Neuronal stem cell (in vitro differentiated cells): Measurements from ENCODE around the gene HAUS2.

Experiments used
- DNase-seq: peaks from one replicate; pipeline ENCODE4 v3.0.0-alpha.2; 2013; ENCODE audit warnings: low spot score
- H2AFZ ChIP-seq: one replicate; pipeline ENCODE4 v1.6.1; 2013; ENCODE audit warnings: mild to moderate bottlenecking, low read length, inconsistent platforms
- H2AK5ac ChIP-seq: 2 replicates; pipeline ENCODE4 v1.6.1; 2013; ENCODE audit warnings: low read depth, mild to moderate bottlenecking, inconsistent platforms, low read length, moderate library complexity, mixed read lengths
- H2BK120ac ChIP-seq: 2 replicates; pipeline ENCODE4 v1.6.1; 2013; ENCODE audit warnings: low read depth, mild to moderate bottlenecking, inconsistent platforms, low read length, moderate library complexity, mixed read lengths
- H2BK12ac ChIP-seq: one replicate; pipeline ENCODE4 v1.6.1; 2013; ENCODE audit warnings: low read length, inconsistent platforms
- H2BK15ac ChIP-seq: 2 replicates; pipeline ENCODE4 v1.6.1; 2013; ENCODE audit warnings: mild to moderate bottlenecking, low read length, inconsistent platforms, mixed read lengths
- H2BK5ac ChIP-seq: one replicate; pipeline ENCODE4 v1.6.1; 2013; ENCODE audit warnings: inconsistent platforms, mild to moderate bottlenecking, low read length, moderate library complexity
- H3K14ac ChIP-seq: one replicate; pipeline ENCODE4 v1.6.1; 2013; ENCODE audit warnings: low read length, inconsistent platforms
- H3K18ac ChIP-seq: 2 replicates; pipeline ENCODE4 v1.6.1; 2013; ENCODE audit warnings: low read length, inconsistent platforms
- H3K23ac ChIP-seq: 2 replicates; pipeline ENCODE4 v1.6.1; 2013; ENCODE audit warnings: low read depth, mild to moderate bottlenecking, mixed read lengths, low read length, inconsistent platforms; ENCODE audit not compliant: poor library complexity
- H3K27ac ChIP-seq: replicated peaks from 3 replicates; pipeline ENCODE4 v1.5.1; 2013; ENCODE audit warnings: low read length, inconsistent platforms
- H3K27me3 ChIP-seq, 3 experiments: 2 replicates each; pipeline ENCODE4 v1.6.1; 2013; ENCODE audit warnings: low read length in 3 of 3, mild to moderate bottlenecking in 2 of 3, inconsistent platforms in 1 of 3, low read depth in 1 of 3, mixed read lengths in 1 of 3, moderate library complexity in 1 of 3; ENCODE audit not compliant: control insufficient read depth in 3 of 3, insufficient read depth in 3 of 3
- H3K36me3 ChIP-seq, 2 donors: replicated peaks in 1 of 2; 2 replicates each; pipeline ENCODE4 v1.6.1; 2013; ENCODE audit warnings: low read length in 2 of 2; ENCODE audit not compliant: control insufficient read depth in 2 of 2, insufficient read depth in 2 of 2
- H3K4ac ChIP-seq: 2 replicates; pipeline ENCODE4 v1.6.1; 2013; ENCODE audit warnings: inconsistent platforms, mild to moderate bottlenecking, low read length, moderate library complexity
- H3K4me1 ChIP-seq, 2 donors: 1 replicate in 1 of 2; 2 replicates in 1 of 2; pipeline ENCODE4 v1.6.1; 2013; ENCODE audit warnings: low read length in 2 of 2, low read depth in 1 of 2; ENCODE audit not compliant: control insufficient read depth in 2 of 2, insufficient read depth in 1 of 2
- H3K4me2 ChIP-seq: one replicate; pipeline ENCODE4 v1.6.1; 2013; ENCODE audit warnings: mild to moderate bottlenecking, low read length, inconsistent platforms; ENCODE audit not compliant: insufficient read depth, poor library complexity, severe bottlenecking
- H3K4me3 ChIP-seq, 2 donors: 2 replicates each; pipeline ENCODE4 v1.5.1; 2013; ENCODE audit warnings: low read length in 2 of 2, mild to moderate bottlenecking in 2 of 2, inconsistent platforms in 1 of 2, moderate library complexity in 1 of 2
- H3K79me1 ChIP-seq: one replicate; pipeline ENCODE4 v1.6.1; 2013; ENCODE audit warnings: low read depth, mild to moderate bottlenecking, inconsistent platforms, low read length, moderate library complexity
- H3K9ac ChIP-seq: one replicate; pipeline ENCODE4 v1.6.1; 2013; ENCODE audit warnings: mild to moderate bottlenecking, low read depth, low read length, inconsistent platforms; ENCODE audit not compliant: poor library complexity
- H3K9me3 ChIP-seq, 2 donors: replicated peaks in 1 of 2; 2 replicates each; pipeline versions ENCODE3 to v1.6.1; 2013; ENCODE audit warnings: low read length in 2 of 2, mild to moderate bottlenecking in 2 of 2, inconsistent platforms in 1 of 2, low read depth in 1 of 2, mixed read lengths in 1 of 2, moderate library complexity in 1 of 2; ENCODE audit not compliant: control insufficient read depth in 2 of 2, insufficient read depth in 1 of 2
- H4K8ac ChIP-seq: one replicate; pipeline ENCODE4 v1.6.1; 2013; ENCODE audit warnings: low read depth, mild to moderate bottlenecking, inconsistent platforms, low read length, moderate library complexity
- H4K91ac ChIP-seq: one replicate; pipeline ENCODE4 v1.6.1; 2013; ENCODE audit warnings: low read length, low read depth, mild to moderate bottlenecking, inconsistent platforms; ENCODE audit not compliant: poor library complexity
- WGBS, 2 donors: extraction: QIAGEN DNeasy Blood & Tissue Kit; methylation state at CpG; one replicate each; pipeline ENCODE4 v1.1.7; 2013; ENCODE audit warnings: missing lambda C conversion rate in 2 of 2, mixed read lengths in 1 of 2; ENCODE audit not compliant: insufficient read length in 2 of 2, insufficient replicate concordance in 1 of 2; ENCODE audit errors: extremely low coverage in 2 of 2; 5-methylcytosine and 5-hydroxymethylcytosine counted together

The HAUS2 gene

GRCh38 chr15:42544853-42545629 lies 3.6 kb upstream of the HAUS2 start:
- H2AFZ ChIP-seq, result no peak overlapping the region
- no peak overlapping the region for H3K18ac ChIP-seq
- no peak overlapping the region for H3K23ac ChIP-seq
- H3K4me3 ChIP-seq, result no peak overlapping the region
- no peak overlapping the region for H2AK5ac ChIP-seq
- H3K4ac ChIP-seq, result no peak overlapping the region
- no peak for DNase-seq
- no CpG with 5 or more reads among the region's 4 CpGs for WGBS, 2 donors
- H2BK5ac ChIP-seq, result no peak overlapping the region
- no peak overlapping the region for H3K4me2 ChIP-seq
- no peak overlapping the region for H4K91ac ChIP-seq
- no peaks in the 10 kb centered on the region for H3K27me3 ChIP-seq
- H3K79me1 ChIP-seq, result peaks cover 3% of the 10 kb centered on the region
- no peak overlapping the region for H3K27ac ChIP-seq
- H3K9me3 ChIP-seq, result no peaks in the 10 kb centered on the region
- H3K36me3 ChIP-seq, result peaks cover 2 to 58% of the 10 kb centered on the region in 2 donors
- peaks cover 2 to 9% of the 10 kb centered on the region in 2 donors for H3K4me1 ChIP-seq
- no peak overlapping the region for H2BK15ac ChIP-seq
- no peak overlapping the region for H2BK12ac ChIP-seq
- H2BK120ac ChIP-seq, result no peak overlapping the region
- H4K8ac ChIP-seq, result no peak overlapping the region
- no peak overlapping the region for H3K9ac ChIP-seq
- no peak overlapping the region for H3K14ac ChIP-seq

GRCh38 chr15:42547918-42548248 lies 755 bp upstream of the HAUS2 start:
- peak overlapping the region; percentile 56 for H3K9ac ChIP-seq
- H3K4ac ChIP-seq, result no peak overlapping the region
- no peak overlapping the region for H3K27ac ChIP-seq
- peak overlapping the region; percentile 27 for H2BK5ac ChIP-seq
- no peak for DNase-seq
- no peak overlapping the region for H2BK120ac ChIP-seq
- H3K27me3 ChIP-seq, result no peaks in the 10 kb centered on the region
- peaks cover 2 to 12% of the 10 kb centered on the region in 2 donors for H3K4me1 ChIP-seq
- H3K9me3 ChIP-seq, result no peaks in the 10 kb centered on the region
- WGBS, 2 donors, result no CpG with 5 or more reads among the region's 9 CpGs
- H3K36me3 ChIP-seq, result peaks cover 0 to 56% of the 10 kb centered on the region in 2 donors
- no peak overlapping the region for H3K18ac ChIP-seq
- peak overlapping the region; percentile 72 for H3K4me2 ChIP-seq
- H3K23ac ChIP-seq, result no peak overlapping the region
- peaks cover 3% of the 10 kb centered on the region for H3K79me1 ChIP-seq
- no peak overlapping the region for H2BK15ac ChIP-seq
- no peak overlapping the region for H2BK12ac ChIP-seq
- no peak overlapping the region for H4K8ac ChIP-seq
- peak overlapping the region; percentile 81 to 92 for H3K4me3 ChIP-seq
- H3K14ac ChIP-seq, result no peak overlapping the region
- H4K91ac ChIP-seq, result no peak overlapping the region
- no peak overlapping the region for H2AK5ac ChIP-seq
- H2AFZ ChIP-seq, result peak overlapping the region; percentile 97

DNA sequence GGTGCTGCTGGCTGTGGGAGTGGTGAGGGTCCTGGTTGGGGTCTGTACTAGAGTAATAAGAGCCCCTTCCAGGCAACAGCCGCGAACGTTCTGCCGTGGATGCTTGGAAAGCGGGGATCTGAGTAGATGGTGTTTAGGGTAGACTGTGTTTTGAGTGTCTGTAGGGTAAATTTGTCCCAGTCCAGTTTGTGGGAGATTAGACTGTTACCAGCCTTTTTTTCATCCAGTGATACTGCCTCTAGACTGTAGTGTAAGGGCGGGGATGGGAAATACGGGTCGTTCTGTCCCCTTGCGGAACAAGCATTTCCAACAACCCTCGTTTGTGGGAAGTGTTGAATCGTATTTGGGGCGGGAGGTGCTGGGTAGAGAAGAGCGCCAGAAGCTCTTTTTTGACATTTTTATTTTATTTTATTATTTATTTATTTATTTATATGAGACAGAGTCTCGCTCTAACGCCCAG lies 424 bp downstream of the HAUS2 start:
- H3K36me3 ChIP-seq, result peaks cover 0 to 55% of the 10 kb centered on the region in 2 donors
- H3K9ac ChIP-seq, result peak overlapping the region; percentile 86
- H2BK5ac ChIP-seq, result peak overlapping the region; percentile 27
- no peak overlapping the region for H3K4ac ChIP-seq
- no peak overlapping the region for H2BK120ac ChIP-seq
- no peak for DNase-seq
- H2BK15ac ChIP-seq, result no peak overlapping the region
- H3K4me3 ChIP-seq, result peak overlapping the region; percentile 81 to 92
- no peak overlapping the region for H2AK5ac ChIP-seq
- H4K91ac ChIP-seq, result no peak overlapping the region
- peak overlapping the region; percentile 95 for H3K18ac ChIP-seq
- no peaks in the 10 kb centered on the region for H3K9me3 ChIP-seq
- peak overlapping the region; percentile 99 for H3K23ac ChIP-seq
- no peak overlapping the region for H3K14ac ChIP-seq
- H4K8ac ChIP-seq, result no peak overlapping the region
- H3K79me1 ChIP-seq, result peaks cover 3% of the 10 kb centered on the region
- no CpG with 5 or more reads among the region's 15 CpGs for WGBS, 2 donors
- H3K4me2 ChIP-seq, result peak overlapping the region; percentile 76
- no peak overlapping the region for H2BK12ac ChIP-seq
- H3K4me1 ChIP-seq, result peaks cover 2 to 12% of the 10 kb centered on the region in 2 donors
- peak overlapping the region; percentile 52 for H3K27ac ChIP-seq
- no peaks in the 10 kb centered on the region for H3K27me3 ChIP-seq
- peak overlapping the region; percentile 97 for H2AFZ ChIP-seq

DNA sequence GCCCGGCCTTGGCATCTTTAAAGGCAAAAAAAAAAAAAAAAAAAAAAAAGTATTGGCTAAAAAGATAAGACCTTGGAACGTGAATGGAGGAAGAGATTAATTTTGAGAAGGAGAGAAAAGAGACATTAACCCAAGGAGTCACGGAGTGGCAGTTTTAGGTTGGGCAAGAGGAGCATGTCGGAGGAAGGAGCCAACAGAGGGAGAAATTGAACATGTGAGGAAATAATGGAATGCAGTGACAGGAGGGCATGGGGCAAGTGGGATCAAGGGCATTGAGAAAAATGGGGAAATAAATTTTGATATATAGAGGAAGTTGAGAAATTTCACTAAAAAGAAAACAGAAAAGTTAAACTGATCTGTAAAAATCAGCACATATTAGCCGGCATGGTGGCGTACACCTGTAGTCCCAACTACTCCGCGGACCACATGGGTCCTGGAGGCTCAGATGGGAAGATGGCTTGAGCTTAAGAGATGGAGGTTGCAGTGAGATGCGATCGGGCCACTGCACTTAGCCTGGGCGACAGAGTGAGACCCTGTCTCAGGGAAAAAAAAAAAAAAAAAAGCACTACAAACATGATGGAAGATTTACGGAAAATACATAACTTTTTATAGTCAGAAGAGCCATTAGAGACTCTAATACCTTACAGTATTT lies 1.2 kb downstream of the HAUS2 start:
- no peak overlapping the region for H3K27ac ChIP-seq
- no peak overlapping the region for H3K14ac ChIP-seq
- H2BK5ac ChIP-seq, result no peak overlapping the region
- no peak overlapping the region for H4K91ac ChIP-seq
- H3K79me1 ChIP-seq, result peaks cover 5% of the 10 kb centered on the region
- no peak overlapping the region for H2AK5ac ChIP-seq
- H4K8ac ChIP-seq, result no peak overlapping the region
- H3K4ac ChIP-seq, result no peak overlapping the region
- H3K27me3 ChIP-seq, result no peaks in the 10 kb centered on the region
- no peak overlapping the region for H2BK15ac ChIP-seq
- H2BK12ac ChIP-seq, result no peak overlapping the region
- H3K4me2 ChIP-seq, result peak overlapping the region; percentile 26
- no peak overlapping the region for H3K23ac ChIP-seq
- peak overlapping the region in 1 of 2 donors; percentile 81 for H3K4me3 ChIP-seq
- peaks cover 2 to 12% of the 10 kb centered on the region in 2 donors for H3K4me1 ChIP-seq
- no peaks in the 10 kb centered on the region for H3K9me3 ChIP-seq
- H2BK120ac ChIP-seq, result no peak overlapping the region
- no peak overlapping the region for H3K18ac ChIP-seq
- H2AFZ ChIP-seq, result no peak overlapping the region
- no CpG with 5 or more reads among the region's 12 CpGs for WGBS, 2 donors
- H3K9ac ChIP-seq, result no peak overlapping the region
- DNase-seq, result no peak
- peaks cover 0 to 48% of the 10 kb centered on the region in 2 donors for H3K36me3 ChIP-seq
